GM19043 (cell line): Measurements from ENCODE around the gene CAMTA1.

Experiments used
- ATAC-seq: cut with Tn5 transposase; IDR thresholded peaks from one replicate; pipeline ENCODE4 v1.9.1; 2021; ENCODE audit warnings: low read depth; ENCODE audit not compliant: unreplicated experiment

The CAMTA1 gene

DNA sequence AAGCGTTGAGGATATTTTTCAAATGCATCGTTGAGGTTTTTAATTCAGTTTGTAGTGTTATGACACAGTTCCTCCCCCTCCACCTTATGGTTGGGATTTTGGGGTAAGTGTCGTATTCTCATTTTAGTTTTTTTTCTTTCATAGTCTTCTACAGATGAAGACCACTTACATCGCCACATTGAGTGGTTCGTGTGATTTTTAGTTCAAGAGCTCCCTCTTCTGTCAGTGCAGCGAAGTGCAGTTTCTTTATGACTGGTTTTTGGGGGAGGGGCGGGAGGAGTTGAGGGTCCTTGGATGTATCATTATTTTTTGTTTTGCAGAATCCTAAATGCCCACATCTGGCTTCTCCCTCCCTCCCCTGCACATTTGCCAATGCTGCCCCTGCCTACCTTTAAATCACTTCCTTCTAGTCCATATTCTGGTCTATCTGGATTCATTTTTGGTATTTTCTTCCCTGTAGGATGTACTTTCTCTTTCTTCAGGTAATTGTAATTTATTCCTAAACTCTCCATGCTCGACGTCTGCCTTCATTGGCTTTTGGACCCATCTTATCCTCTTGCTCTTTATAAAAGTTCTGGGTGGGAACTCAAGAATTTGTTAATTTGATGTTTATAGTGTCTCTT, 433.1 kb downstream of the CAMTA1 start:
- no peak for ATAC-seq

- ATAC-seq = no peak
Measured at GRCh38 chr1:7219031-7219430, 433.8 kb downstream of the CAMTA1 start.

GRCh38 chr1:7220007-7220406, 434.8 kb downstream of the CAMTA1 start:
- ATAC-seq = no peak

GRCh38 chr1:7220712-7221252, 435.5 kb downstream of the CAMTA1 start:
- no peak for ATAC-seq

DNA sequence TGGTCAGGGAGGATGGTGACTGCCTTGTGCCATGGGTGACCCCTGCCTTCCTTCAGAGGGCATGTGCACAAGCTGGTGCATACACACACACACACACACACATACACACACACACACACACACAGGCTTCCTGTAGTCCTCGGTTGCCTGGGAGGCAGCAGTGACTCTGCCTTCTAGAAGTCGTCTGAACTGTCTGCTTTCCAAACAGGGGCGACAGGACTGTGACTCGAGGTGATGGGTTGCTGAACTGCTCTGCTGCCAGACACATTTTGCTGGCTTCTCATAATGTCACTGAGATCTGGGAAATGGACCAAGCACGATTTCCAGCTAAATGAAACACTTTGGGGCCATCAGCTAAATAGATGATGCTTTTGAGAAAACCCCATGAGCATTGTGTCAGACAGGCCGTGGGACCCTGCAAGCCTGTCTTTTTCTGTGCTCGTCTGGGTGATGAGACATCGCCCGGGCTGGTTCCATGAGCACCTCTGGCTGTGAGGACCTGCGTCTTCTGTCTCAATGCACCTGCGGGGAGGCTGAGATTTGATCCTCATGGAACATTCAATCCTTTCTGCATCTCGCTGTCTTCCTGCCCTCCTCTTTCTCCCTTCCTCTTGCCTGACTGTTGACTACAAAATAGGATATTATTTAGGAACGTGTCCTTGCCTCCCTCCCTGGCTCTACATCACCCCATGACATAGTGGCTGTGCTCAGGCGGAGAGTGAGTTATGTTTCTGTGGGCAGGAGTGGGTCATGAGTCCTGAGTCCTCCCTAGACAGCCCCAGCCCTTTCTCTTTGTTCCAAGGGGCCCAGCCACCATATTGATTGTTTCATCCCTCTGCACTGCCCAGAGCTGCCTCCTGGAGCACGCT, 436.8 kb downstream of the CAMTA1 start:
- no peak for ATAC-seq

- no peak for ATAC-seq
Measured at GRCh38 chr1:7222695-7223015, 437.4 kb downstream of the CAMTA1 start.

DNA sequence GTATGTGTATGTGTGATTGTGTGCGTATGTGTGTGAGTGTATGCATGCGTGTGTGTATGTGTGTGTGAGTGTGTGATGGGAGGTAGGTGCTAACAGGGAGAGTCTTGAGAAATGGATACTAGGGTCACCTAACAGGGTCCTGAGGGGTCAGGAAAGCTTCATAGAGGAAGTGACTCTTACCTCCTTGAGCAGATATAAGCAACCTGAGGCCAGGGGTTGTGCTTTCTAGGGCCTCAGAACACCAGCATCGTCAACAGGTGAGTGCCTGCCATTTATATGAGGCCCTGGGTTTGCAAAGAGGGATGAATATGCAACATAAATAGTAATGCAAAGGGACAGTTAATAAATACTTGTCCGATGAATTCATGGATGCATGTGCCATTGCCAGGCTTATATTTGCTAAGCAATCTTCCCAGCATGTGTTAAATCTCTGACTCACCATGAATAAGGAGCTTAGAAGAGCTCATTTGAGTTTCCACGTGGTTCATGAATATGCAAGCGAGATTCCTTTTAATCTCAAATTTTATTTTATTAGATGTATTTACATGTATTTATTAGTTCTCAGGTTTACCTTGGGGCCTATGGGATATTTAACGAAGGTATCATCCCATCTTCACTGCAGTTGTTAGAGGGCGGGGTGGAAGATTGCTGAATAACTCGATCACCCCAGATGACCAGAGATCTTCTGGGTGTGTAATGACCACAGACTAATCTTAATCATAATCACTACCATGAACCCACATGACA, 438.3 kb downstream of the CAMTA1 start:
- no peak for ATAC-seq

DNA sequence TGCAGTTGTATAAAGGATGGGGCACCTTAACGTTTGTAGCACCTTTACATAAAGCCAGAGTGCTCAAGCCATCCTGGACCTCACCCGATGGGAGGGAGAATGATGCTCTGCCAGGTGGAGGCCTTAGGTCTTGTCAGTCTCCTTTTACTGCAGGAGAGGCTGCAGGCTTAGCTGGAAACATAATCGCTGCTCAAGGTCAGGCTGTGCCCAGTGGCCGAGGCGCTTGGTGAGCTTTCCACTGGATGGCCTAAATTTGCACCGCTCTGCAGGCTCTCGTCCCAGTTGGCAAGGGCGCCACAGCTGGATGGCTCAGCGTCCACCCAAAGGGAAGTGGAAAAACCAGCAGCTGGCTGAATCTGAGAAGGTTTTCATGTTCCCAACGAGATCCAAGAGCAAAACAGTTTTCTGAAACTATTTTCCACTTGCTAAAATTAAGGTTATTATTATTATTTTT, 438.9 kb downstream of the CAMTA1 start:
- no peak for ATAC-seq

DNA sequence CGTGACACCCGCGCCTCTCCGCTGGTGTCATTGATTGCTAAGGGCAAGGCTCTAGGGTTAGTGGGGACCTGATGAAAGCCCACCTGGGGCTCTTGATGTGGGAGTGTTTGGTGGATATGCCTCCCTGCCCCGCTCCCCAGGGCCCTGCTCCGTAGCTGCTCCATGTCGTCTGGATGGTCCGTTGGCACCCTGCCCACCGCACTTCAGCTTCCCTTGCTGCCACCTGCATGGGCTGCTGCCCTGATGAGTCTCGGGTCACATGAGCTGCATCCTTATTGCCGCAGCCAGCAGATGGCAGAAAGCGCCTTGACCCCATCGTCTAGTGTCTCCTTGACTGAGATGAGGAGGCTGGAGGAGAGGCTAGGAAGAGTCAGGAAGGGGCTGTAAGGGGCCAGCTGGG, 439.4 kb downstream of the CAMTA1 start:
- no peak for ATAC-seq

DNA sequence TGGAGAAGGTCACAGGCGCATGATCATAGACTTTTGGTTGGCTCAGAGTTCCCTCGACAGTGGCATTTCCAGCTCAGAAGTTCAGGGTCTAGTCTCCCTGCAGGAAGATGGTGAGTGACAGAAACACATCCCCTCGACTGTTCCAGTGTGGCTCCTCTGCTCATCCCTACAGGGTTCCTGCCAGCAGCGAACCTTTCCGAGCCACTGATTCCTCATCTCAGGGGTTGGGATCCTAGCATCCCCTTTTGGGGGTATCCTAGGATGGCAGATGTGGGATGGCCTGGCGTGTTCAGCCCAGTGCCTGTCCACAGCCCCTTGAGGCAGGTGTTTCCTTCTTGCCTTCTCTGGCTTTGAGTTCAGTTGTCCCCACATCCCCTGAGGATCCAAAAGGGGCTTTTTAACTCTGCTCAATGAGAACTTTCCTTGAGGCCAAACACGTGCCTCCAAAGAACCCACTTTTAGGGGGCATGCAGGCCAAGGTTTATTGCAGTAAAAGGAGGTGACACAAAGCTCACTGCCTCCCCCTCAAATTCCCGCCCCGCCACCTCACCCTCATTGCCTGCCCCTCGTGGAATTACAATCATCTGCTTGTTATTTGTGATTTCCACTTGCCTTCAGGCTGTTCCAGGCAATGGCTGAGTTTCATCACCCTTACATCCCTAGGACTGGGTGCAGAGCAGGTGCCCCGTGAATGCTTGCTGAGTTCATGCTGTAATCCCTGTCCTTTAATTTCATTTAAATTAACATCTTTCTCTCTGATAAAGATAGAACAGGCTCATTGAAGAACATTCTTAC, 440.7 kb downstream of the CAMTA1 start:
- no peak for ATAC-seq

- ATAC-seq = no peak
Measured at GRCh38 chr1:7227654-7228053, 442.4 kb downstream of the CAMTA1 start.

DNA sequence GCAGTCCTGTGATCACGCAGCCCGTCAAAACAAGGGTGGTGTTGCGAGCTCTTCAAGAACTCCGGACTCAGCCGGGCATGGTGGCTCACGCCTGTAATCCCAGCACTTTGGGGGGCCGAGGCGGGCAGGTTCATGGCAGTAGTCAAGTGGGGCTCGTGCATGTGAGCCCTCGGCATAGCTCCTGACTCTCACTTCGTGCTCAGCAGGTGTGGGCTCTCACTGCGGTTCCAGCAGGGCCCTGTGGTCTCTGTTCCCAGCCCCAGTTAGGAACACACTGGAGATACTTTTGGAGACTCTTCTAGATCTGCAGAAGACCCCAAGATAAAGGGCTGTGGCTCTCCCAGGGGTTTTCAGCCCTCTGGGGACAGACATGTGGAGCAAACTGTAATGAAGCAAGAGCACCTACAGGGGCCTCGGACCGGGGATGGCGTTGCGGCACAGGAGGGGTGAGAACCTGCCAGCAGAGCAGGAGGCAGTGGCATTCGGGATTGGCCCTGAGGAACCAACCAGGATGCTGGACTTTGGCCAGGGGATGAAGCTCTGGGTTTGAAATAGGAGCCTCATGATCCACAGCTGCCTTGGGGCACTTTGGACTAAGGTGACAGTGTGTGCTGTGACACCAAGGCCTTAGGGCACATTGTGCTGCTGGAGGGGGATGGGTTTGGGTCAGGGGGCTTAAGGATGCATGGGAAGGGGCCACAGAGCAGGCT, 443.2 kb downstream of the CAMTA1 start:
- no peak for ATAC-seq

- no peak for ATAC-seq
Measured at GRCh38 chr1:7229186-7229585, 443.9 kb downstream of the CAMTA1 start.

DNA sequence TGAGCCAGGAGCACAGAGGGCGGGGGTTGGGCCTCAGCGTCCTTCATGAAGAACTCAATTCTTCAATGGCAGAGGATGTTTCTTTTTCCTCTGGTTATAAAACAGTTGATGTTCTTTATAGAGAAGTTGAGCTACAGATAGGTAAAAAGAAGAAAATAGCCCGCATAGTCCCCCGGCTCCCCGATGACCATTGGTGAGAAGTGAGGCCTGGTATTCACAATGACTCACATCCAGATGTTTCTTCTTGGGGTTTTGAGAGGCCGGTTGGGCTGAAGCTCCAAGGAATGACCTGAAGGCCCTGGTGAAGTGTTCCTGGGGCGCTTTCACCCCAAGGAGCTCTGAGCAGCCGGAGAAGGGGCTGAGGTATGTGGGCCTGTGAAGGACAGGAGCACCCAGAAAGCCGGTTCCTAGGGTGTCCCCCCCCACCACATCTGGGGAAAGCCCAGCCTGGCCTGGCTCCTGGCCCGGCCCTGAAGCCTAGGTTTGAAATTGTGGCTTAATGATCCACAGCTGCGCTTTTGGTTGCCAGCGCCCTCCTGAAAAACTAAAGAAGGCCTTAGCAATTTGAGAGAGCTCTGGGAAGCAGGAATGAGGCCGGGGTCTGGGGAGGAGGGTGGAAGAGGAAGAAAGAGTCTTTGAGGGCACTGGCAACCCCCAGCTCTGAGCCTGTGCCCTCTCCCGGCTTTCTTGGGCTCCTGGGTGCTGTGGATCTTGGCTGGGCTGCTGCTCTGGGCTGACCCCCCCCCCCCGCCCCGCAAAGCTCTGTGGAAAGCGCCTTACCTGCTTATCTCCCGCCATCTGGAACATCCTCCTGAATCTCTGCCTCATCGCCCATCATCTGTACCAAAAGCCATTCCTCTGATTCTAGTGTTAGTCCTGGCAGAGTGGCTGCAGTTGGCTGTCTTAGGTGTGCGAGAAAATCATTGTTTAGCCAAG, 444.7 kb downstream of the CAMTA1 start:
- no peak for ATAC-seq

DNA sequence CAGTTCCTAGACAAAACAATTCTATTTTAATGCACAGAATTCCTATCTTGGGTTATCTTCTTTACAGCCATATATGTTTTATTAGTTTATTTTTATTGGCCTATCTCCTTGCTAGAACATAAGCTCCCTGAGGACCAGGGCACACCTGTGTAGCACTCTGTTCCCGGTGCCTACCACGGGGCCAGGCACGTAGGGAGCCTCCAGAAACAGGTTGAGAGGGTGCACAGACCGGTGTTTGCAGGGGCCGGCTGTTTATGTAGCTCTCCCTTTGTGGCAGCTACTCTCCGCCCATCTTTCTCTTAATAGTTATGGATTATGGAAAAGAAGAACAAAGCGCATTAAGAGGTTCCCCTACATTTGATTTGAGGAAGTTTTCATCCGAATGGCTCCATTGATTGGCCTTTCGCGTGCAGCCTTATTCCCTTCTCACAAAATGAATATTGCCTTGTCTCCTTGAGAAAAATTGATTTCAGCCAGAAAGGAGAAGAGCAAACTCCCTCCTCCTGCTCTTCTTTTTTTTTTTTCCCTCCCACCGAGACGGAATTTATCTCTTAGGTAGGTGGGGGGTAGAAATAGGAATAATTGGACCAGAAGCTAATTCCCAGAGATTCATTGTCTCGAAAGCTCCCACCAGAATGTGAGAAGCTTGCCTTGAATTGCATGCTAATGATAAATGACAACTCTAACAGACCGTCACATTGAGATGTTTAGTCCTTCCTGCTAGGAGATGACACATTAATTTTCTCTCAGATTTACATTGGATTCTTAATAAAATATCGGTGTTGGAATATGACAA, 447.4 kb downstream of the CAMTA1 start:
- ATAC-seq = no peak

- no peak for ATAC-seq
Measured at GRCh38 chr1:7233237-7233540, 447.9 kb downstream of the CAMTA1 start.

DNA sequence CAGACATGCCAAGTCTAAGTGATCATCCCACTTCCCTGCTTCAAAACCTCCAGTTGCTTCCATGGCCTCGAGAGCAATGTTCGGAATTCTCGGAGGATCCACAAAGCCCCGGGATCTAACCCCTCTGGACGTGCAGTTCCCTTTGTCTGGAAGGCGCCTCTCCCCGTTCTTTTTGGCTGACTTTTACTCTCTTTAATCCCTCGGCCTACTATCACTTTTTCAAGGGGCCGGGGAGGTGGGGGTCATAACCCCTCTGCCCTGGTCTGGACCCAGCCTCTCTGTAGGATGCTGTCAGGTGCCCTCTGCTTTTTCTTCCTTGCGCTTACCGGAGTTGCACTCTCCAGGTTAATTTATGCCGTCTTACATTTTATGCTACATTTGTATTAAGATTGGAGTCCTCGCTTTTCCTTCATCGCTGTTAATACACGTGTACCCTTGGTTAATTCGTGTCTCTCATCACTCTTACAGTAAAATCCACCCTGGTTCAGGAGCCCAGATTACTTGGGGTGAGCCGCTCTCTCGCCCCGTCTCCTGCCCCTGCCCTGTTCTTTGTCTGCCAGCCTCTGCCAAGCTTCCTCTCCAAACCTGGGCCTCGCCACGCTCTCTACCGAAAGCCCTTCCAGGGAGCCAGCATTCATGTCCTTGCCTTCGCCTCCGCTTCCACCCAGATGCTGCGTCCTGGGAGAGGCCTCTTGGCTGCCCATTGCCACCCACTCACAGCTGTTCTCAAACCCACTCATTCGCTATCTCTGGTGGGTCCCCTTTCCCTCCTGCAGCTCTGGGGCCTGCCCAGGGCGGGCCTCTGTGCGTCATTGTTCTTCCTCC, 448.6 kb downstream of the CAMTA1 start:
- ATAC-seq = no peak

- no peak for ATAC-seq
Measured at GRCh38 chr1:7234471-7234755, 449.2 kb downstream of the CAMTA1 start.
